Measurements from ENCODE around the gene CDH4. TPM values are rescaled to one million over a fixed set of nuclear protein-coding genes. Genes with fewer than 3 reads are reported as not detected.

The CDH4 gene
- total and polyA plus RNA-seq, 9 of the 15 experiments (the other 6 are each of a cell fraction or from before 2014, with no cell fraction given) = 0.04 TPM; not detected in 8

- H3K36me3 ChIP-seq (ENCODE audit: control insufficient read depth, insufficient read depth, low read length) = no peaks in the 10 kb centered on the region
- no peaks in the 10 kb centered on the region for H4K20me1 ChIP-seq (replicated peaks; ENCODE audit: control insufficient read depth, insufficient read depth, low read length)
- intact Hi-C loops (cut with micrococcal nuclease) = no loop called here
- H3K4me2 ChIP-seq (ENCODE audit: insufficient read depth, low read length) = no peak overlapping the region
- in situ Hi-C loops (cut with MboI) = no loop called here
- H3K4me3 ChIP-seq = no peak overlapping the region
- no peaks in the 10 kb centered on the region for H3K79me2 ChIP-seq (ENCODE audit: control insufficient read depth, insufficient read depth, low read length)
- 6% methylated on average over 8 of the region's 8 CpGs for WGBS (ENCODE audit: insufficient coverage, low coverage, missing lambda C conversion rate)
- no TSS peak for BruUV-seq (replicated peaks)
- ChIA-PET CTCF (ENCODE audit: low intra/inter-chr PET ratio) (no interaction called here), POLR2A (no interaction called here)
- DNase-seq (ENCODE audit: extremely low read depth in 1 of 4, low spot score in 3 of 4) = no peak
- H2AFZ ChIP-seq (ENCODE audit: low read depth, low read length) = no peak overlapping the region
- H3K9me1 ChIP-seq (ENCODE audit: control insufficient read depth, insufficient read depth, low read length) = no peaks in the 10 kb centered on the region
- H3K9ac ChIP-seq (ENCODE audit: insufficient read depth in 1 of 2, low read depth in 2 of 2, low read length in 2 of 2) = no peak overlapping the region
- no peaks in the 10 kb centered on the region for H3K9me3 ChIP-seq (replicated peaks; ENCODE audit: control insufficient read depth, insufficient read depth, low read depth, low read length)
- no peak for ATAC-seq
- H3K27ac ChIP-seq (ENCODE audit: extremely low read depth, low read depth, low read length) = no peak overlapping the region
- peaks cover 0 to 7% of the 10 kb centered on the region in 2 experiments; a peak in 3 of 5 replicates for H3K27me3 ChIP-seq (ENCODE audit: control insufficient read depth in 2 of 2, insufficient read depth in 2 of 2, low read length in 2 of 2)
- H3K4me1 ChIP-seq (replicated peaks in 1 of 2; ENCODE audit: control insufficient read depth in 2 of 2, insufficient read depth in 2 of 2, low read length in 2 of 2) = no peaks in the 10 kb centered on the region
- FAIRE-seq = no peak
- TF ChIP-seq NBN (IDR thresholded peaks at IDR 0.05; ENCODE audit: low read depth) = no peak
- no peak for TF ChIP-seq EZH2 (IDR thresholded peaks at IDR 0.05; ENCODE audit: borderline replicate concordance, low read depth, low read length)
- TF ChIP-seq DNMT1 (IDR thresholded peaks at IDR 0.05) = no peak
- no peak for TF ChIP-seq RBFOX2 (IDR thresholded peaks at IDR 0.05; ENCODE audit: low read depth, low read length)
- TF ChIP-seq KLF1 (tag; IDR thresholded peaks at IDR 0.05) = no peak
- TF ChIP-seq REST (IDR thresholded peaks at IDR 0.05; ENCODE audit: borderline replicate concordance) = no peak
- no peak for TF ChIP-seq REST (CRISPR knock-in tag; IDR thresholded peaks at IDR 0.05; ENCODE audit: low read depth)
- TF ChIP-seq ZNF41 (CRISPR knock-in tag; conservative IDR thresholded peaks at IDR 0.05) = no peak
- no peak for TF ChIP-seq SMARCE1 (IDR thresholded peaks at IDR 0.05)
- no peak for TF ChIP-seq ZNF282 (CRISPR knock-in tag; IDR thresholded peaks at IDR 0.05)
- no peak for TF ChIP-seq FOSL1 (tag; conservative IDR thresholded peaks at IDR 0.05)
- no peak for TF ChIP-seq ARID4B (CRISPR knock-in tag; IDR thresholded peaks at IDR 0.05)
Measured at GRCh38 chr20:61274326-61274725, 22.3 kb downstream of the CDH4 start.
